Stimulated activated CD4-positive, alpha-beta T cell treated with anti-CD3 and anti-CD28 coated beads, Interleukin-15, amount 100 ng/mL, for 1 hour (primary cell): ENCODE results near the gene GINM1.

Experiments used
- DNase-seq, 2 donors: peaks; one replicate each; pipeline ENCODE4 v3.0.0-alpha.2; 2020; ENCODE audit warnings: low read depth in 1 of 2, low spot score in 1 of 2

GINM1 gene

DNA sequence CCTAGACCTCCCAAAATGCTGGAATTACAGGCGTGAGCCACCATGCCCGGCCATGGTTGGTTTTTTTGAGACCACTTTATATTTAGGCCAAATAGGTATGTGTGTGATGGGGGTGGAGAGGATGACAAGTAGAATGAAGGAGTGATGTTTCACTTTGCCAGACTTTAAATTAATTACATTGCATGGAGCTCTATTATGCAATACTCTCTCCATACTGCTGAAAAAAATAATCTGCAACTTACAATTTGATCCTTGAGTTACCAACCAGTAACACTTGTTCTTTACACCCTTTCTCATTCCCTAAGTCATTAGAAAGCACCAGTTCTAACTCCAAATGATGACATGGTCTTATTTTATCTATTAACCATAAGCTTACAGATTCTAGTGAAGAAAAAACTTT, 26.8 kb downstream of the GINM1 start:
- no peak for DNase-seq

DNA sequence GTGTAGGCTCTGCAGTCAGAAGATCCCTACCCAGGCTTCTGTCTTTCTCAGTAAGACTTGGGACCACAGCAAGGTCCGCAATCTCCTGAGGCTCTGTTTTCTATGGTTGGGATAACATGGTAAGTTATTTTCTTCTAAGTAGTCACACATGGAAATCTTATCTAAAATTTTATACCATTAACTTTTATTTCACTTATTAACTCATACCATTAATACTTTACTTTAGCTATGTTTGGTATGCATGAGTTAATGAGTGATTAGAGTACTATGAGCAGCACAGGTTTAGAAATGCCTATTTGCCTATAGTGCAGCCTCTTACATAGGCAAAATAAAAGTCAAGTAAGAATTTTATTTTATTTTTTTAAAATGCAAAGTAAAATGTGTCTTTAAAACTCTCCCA, 27.2 kb downstream of the GINM1 start:
- no peak for DNase-seq

DNA sequence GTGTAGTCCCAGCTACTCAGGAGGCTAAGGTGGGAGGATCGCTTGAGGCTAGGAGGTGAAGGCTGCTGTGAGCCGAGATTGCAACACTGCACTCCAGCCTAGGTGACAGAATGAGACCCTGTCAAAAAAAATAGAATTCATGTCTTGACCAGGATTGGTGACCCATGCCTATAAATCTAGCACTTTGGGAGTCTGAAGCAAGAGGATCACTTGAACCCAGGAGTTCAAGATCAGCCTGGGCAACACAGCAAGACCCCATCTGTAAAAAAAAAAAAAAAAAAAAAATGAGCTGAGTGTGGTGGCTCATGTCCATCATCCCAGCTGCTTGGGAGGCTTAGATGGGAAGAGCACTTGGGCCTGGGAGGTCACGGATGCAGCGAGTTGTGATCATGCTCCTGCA, 34.3 kb downstream of the GINM1 start:
- no peak for DNase-seq

DNA sequence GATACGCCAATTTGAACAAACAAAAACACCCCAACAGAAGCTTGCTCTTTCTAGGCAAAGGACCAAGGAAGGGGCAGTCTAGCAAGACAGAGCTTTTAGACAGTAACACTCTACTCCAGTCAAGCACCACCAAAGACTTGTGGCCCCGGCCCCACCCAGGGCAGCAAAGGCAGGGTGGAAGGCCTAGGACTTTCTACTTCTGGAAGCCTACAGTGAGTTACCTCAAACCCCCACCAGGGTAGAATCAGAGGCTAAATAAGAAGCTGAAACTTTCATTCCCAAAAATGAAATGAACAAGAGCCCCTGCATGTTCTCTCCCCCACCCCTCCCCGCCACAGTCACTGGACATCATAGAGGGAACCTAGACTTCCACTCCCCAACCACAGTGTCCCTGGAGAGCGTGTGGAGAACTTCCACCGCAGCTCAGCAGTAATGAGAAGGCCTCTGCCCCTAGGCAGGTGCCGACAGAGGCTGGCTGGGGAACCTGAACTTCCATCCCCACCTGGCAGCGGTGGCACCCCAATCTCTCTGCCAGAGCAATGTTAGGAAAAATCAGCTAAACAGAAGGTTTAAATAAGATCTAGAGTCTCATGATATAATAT, 42.3 kb downstream of the GINM1 start:
- no peak for DNase-seq

DNA sequence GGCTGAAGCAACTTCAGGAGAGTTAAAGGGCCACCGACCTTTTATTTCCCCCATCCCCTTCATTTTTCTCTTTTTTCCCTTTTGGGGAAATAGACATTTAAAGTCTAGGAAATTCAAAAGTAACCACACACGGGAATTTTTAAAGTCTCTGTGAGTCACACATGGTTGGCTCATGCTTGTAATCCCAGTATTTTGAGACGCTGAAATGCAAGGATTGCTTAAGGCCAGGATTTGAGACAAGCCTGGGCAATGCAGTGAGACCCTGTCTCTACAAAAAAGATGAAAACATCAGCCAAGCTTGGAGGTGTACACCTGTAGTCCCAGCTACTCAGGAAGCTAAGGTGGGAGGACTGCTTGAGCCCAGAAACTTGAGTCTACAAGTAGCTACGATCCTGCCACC, 48.2 kb downstream of the GINM1 start:
- no peak for DNase-seq

DNA sequence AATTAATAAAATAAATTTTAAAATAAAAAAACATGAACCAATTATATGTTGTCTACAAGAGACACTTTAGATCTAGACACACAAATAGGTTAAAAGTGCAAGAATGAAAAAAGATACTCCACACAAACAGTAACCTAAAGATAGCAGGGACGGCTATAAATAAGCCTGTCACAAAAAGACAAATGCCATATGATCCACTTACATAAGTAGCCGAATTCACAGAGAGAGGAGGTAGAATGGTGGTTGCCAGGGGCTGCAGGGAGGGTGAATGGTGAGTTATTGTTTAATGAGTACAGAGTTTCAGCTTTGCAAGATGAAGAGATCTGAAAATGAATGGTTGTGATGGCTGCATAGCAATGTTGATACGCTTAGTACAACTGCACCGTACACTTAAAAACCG, 49.6 kb downstream of the GINM1 start:
- DNase-seq, result no peak

DNA sequence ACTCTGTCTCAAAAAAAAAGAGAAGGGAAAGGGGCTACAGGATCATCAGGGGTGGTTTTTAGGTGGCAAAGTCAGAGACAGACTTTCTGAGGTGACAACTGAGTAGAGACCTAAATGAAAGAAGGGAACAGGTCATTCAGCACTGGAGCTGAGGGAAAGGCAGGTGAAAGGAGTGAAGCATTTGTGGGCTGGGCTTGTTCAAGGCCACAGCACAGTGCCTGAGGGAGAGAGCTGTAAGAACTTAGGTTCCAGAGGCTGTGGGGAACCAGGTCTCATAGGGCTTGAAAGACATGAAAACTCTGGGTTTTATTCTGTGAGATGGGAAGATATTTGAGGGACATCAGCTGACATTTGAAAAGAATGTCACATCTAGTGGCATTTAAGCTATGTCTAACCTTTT, 61.5 kb downstream of the GINM1 start:
- DNase-seq, result no peak

DNA sequence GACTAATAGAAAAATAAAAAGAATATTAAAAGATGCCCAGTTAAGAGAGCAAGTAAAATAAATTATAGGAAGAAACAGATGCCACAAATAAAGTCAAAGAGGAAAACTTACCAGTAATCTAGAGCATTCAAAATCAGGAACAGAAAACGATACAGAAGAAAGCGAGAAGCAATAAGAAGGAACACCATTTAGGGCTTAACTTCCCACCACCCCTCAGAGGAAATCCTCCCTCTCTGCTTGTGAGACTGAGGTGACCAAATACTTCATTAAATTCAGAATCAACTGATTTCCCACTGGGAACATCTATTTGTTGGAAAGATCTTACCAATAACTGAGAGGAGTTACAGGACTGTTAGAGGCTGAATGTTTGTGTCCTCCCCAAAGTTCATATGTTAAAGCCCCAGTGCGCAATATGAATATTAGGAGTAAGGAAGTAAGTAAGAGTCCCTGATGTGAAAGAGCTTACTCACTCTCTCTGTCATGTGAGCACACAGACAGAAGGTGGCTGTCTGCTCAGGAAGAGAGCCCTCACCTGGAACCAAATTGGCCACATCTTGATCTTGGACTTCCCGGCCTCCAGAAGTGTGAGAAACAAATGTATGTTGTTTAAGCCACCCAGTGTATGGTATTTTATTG, 62.8 kb downstream of the GINM1 start:
- DNase-seq, result no peak

DNA sequence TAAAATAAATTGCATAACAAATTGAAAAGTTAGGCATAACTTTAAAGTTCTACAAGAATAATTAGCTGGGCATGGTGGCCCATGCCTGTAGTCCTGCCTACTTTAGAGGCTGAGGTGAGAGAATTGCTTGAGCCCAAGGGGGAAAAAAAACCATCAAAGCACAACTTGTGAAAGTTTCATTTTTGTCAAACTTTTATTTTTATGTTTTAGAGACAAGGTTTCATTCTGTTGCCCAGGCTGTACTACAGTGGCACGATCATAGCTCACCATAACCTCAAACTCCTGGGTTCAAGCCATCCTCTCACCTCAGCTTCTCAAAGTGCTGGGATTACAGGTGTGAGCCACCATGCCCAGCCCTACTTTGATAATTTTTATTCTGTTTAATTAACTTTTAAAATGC, 68.1 kb downstream of the GINM1 start:
- DNase-seq, result no peak

DNA sequence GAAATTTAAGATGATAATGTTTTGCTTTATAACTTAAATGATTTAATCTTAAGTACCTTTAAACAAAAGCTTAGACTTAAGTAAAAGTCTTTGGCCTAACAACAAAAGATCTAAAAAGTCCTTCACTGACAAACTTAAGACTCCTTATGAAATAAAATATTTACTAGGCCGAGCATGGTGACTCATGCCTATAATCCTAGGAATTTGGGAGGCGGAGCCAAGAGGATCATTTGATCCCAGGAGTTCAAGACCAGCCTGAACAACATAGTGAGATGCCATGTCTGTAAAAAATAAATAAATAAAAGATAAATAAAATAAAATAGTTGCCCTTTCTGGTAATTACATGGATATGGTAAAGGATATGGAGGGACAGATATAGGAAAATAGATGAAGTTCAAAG, 69.9 kb downstream of the GINM1 start:
- no peak for DNase-seq
